Hindlimb muscle (tissue), 1 donor: ENCODE data around the gene CPSF4L. TPM values are rescaled to one million over a fixed set of nuclear protein-coding genes. Genes with fewer than 3 reads are reported as not detected.

ENCODE experiments used
- DNase-seq: peaks from one replicate; pipeline ENCODE4 v3.0.0-alpha.2; 2013
- polyA plus RNA-seq: library from polyadenylated mRNA; unstranded; fragments of 120-200 nt; gene quantifications from one replicate; pipeline ENCODE4 v1.2.1, GENCODE V29; 2013; ENCODE audit not compliant: insufficient read length

CPSF4L gene
- polyA plus RNA-seq, 1 donor: not detected

DNA sequence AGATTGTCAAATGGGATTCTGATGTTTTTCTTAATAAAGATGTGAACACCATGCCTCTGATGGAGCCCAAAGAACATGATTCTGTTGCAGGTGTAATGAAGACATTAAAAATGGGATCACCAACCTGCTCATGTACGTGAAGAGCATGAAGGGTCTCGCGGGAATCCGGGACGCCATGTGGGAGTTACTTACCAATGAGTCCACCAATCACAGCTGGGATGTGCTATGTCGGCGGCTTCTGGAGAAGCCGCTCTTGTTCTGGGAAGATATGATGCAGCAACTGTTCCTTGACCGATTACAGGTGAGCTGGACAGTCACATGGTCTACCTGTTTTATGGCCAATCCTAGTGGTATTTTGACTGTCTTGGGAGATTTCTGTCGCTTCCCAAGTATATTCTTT is 61.2 kb downstream of the CPSF4L start:
- DNase-seq: no peak

DNA sequence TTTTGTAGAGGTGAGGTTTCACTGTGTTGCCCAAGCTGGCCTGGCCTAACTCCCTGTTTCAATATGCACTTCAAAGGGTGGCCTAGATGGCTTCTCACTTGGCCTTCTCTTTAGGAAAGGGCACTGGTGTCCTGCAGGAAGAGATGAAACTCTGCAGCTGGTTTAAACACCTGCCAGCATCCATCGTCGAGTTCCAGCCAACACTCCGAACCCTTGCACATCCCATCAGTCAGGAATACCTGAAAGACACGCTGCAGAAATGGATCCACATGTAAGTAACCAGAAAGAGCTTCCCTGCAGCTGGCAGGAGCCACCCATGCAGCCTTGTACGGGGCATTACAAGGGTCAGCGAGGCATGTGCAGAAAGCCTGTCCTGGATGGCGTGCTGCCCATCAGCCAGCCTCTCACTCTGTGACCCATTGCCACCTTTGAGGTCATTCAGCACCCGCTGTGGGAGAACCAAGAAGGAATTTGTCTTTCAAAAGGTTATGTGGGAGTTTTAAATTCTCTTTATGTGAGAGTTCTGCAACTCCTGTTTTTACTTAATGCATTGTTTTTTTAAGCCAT is 61.8 kb downstream of the CPSF4L start:
- DNase-seq: no peak

DNA sequence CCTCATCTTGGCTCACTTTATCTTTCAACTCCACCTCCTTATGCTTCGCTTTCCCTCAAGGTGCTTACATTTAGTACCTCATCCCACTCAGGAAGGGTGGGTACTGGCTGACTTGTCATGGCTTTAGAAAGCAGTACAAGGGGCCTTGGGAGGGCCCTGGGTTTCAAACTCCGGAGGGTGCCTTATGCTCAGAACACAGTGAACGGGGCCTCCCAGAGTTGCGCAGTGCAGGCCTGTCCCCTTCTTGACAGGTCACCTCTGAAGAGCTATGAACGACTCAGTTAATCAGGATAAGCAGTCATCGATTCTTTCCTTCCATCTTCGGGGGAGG is 62.8 kb downstream of the CPSF4L start:
- DNase-seq: no peak

Other genes with a start within 250 kb of the CPSF4L start
- gene SLC39A11, start 169.2 kb downstream of the CPSF4L start, polyA plus RNA-seq: 9.3 TPM
- gene SSTR2, start 96.9 kb downstream of the CPSF4L start, polyA plus RNA-seq: 1.3 TPM
- 35.2 TPM for gene COG1, start 68.8 kb downstream of the CPSF4L start, polyA plus RNA-seq
- gene CDC42EP4, start 50.1 kb upstream of the CPSF4L start, polyA plus RNA-seq: 21.5 TPM